ENCODE results near the gene LONP2.
A peak's percentile ranks its signal among the peaks of the same experiment; 100 is the strongest.

Gene LONP2

DNA sequence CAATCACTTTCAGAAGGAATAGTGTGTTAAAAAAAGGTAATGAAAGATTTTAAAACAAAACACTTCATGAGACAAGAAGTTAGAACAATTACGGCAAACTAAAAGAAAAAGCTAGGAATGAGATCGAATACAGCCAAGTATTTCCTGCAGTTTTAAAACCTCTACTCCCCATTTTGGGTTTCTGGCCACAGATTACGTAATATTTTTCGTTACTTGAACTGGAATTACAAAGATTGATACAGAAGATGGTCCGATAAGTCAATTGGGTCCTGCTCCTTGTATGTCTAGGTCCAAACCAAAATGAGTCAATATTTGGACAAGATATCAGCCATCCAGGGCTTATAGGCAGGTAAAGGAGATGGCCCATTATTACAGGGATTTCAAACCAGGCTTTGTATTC lies 88.9 kb downstream of the LONP2 start:
- no peak for DNase-seq (ENCODE audit: low read depth)
- H3K4me3 ChIP-seq (ENCODE audit: low read length), result no peak overlapping the region
- no peak for TF ChIP-seq CTCF (IDR thresholded peaks at IDR 0.05; ENCODE audit: insufficient read depth, low read depth, low read length, missing control alignments)

- DNase-seq (ENCODE audit: low read depth), result no peak
- TF ChIP-seq CTCF (IDR thresholded peaks at IDR 0.05; ENCODE audit: insufficient read depth, low read depth, low read length, missing control alignments), result no peak
- H3K4me3 ChIP-seq (ENCODE audit: low read length), result no peak overlapping the region
Measured at GRCh38 chr16:48334325-48334724, 90.2 kb downstream of the LONP2 start.

DNA sequence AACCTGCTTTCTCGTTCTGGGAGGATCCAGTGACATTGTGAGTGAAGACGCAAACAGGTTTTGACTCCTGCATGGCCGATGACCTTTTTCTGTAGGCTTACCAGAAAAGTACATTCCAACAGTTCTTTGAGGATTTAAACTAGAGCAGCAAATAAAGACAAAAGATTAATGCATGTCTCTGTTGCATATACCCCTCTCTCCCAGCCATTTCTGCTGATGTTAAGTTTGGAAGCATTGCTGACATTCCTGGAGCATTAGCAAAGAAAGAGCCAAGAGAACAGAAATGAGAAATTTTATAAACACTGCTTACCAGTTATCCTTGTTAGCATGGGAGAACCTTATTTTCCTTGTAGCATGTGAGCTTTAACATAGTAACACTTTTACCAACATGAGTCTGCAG lies 91.9 kb downstream of the LONP2 start:
- TF ChIP-seq CTCF (IDR thresholded peaks at IDR 0.05; ENCODE audit: insufficient read depth, low read depth, low read length, missing control alignments), result no peak
- no peak overlapping the region for H3K4me3 ChIP-seq (ENCODE audit: low read length)
- no peak for DNase-seq (ENCODE audit: low read depth)

- TF ChIP-seq CTCF (IDR thresholded peaks at IDR 0.05; ENCODE audit: insufficient read depth, low read depth, low read length, missing control alignments), result no peak
Measured at GRCh38 chr16:48340054-48340453, 96.0 kb downstream of the LONP2 start.

GRCh38 chr16:48342591-48342990 lies 98.5 kb downstream of the LONP2 start:
- H3K4me3 ChIP-seq (ENCODE audit: low read length), result no peak overlapping the region
- DNase-seq (ENCODE audit: low read depth), result no peak
- no peak for TF ChIP-seq CTCF (IDR thresholded peaks at IDR 0.05; ENCODE audit: insufficient read depth, low read depth, low read length, missing control alignments)

More at GRCh38 chr16:48340054-48340453, 96.0 kb downstream of the LONP2 start:
- H3K4me3 ChIP-seq (ENCODE audit: low read length), result no peak overlapping the region
- DNase-seq (ENCODE audit: low read depth), result no peak

GRCh38 chr16:48347191-48347865 lies 103.2 kb downstream of the LONP2 start:
- no peak for TF ChIP-seq CTCF (IDR thresholded peaks at IDR 0.05; ENCODE audit: insufficient read depth, low read depth, low read length, missing control alignments)
- peak; percentile 10 for DNase-seq (ENCODE audit: low read depth)
- H3K4me3 ChIP-seq (ENCODE audit: low read length), result no peak overlapping the region

GRCh38 chr16:48347980-48348379 lies 103.9 kb downstream of the LONP2 start:
- no peak overlapping the region for H3K4me3 ChIP-seq (ENCODE audit: low read length)
- TF ChIP-seq CTCF (IDR thresholded peaks at IDR 0.05; ENCODE audit: insufficient read depth, low read depth, low read length, missing control alignments), result no peak
- no peak for DNase-seq (ENCODE audit: low read depth)
